ENCODE data around the gene PRMT3.

The PRMT3 gene

DNA sequence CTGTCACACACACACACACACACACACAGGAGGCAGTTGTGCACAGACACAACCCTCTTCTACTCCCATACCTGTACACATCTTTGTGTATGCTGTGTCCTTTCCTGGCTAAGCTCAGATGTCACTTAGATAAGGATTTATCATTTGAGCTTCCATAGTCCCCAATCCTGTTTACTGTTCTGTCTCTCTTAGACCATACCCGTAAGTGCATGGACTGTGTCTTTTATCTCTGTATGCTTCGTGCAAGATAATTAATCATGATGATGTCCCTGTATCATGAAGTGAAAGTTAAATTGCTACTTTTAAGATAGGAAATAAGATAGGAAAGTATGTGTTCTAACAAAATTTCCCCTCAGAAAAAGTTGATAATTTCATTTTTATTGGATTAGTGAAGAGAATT is 30.3 kb downstream of the PRMT3 start:
- TF ChIP-seq CTCF (conservative IDR thresholded peaks at IDR 0.05): no peak
- H3K27ac ChIP-seq: no peak overlapping the region

DNA sequence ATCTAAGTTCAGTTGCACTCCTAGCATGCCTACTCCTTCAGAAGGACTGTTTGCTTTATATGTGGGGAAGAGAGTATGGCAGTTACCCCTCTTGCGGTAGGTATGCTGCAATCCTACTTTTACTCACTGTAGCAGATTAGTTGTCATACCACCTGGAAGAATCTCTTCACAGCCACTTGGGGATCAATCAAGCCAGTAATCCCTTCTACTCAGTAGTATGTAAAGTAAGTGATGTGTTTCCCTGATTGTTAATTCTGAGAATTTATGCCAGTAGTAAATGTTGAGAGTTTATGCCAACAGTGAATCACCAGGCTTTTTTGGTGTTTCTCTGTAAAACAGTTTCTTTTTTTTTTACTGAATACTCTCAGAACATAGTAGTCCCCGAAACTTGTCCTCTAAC is 34.4 kb downstream of the PRMT3 start:
- no peak for TF ChIP-seq CTCF (conservative IDR thresholded peaks at IDR 0.05)
- H3K27ac ChIP-seq: no peak overlapping the region

GRCh38 chr11:20429216-20429615 is 41.7 kb downstream of the PRMT3 start:
- no peak overlapping the region for H3K27ac ChIP-seq
- no peak for TF ChIP-seq CTCF (conservative IDR thresholded peaks at IDR 0.05)

DNA sequence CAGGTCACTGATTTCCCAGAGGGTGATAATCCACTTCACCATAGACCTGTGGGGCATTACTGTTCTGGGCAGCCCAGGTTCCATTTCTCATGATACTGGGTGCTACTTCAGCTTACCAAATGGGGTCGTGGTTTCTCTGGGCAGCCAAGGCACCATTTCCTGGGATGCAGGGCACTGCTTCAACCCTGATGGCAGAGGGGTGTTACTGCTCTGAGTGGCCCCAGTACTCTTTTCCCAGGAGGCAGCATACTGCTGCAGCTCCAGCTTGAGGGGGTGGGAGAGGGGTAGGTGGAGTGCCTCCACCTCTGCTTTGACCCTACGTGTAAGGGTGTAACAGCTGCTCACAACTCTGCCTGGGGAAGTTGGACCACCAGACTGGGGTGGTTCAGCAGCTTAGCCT is 51.1 kb downstream of the PRMT3 start:
- TF ChIP-seq CTCF (conservative IDR thresholded peaks at IDR 0.05): no peak
- H3K27ac ChIP-seq: no peak overlapping the region

DNA sequence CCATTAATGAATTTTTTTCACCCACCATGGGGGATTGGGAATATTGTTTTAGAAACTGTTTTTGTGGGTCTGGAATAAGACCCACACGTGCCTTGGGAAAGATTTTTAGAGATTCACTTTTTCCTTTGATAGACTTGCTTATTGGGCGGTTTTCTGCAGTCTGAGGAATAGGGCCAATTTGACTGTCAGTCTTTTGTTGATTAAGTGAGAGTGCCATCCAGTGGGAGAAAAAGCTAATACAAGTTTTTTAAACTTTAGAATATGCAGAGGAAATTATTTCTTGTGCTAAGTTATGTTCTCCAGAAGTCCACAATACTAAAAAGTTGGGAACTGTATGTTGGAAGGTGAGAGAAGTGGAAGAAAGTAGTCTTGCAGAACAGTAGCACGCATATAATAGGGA is 56.1 kb downstream of the PRMT3 start:
- no peak overlapping the region for H3K27ac ChIP-seq
- TF ChIP-seq CTCF (conservative IDR thresholded peaks at IDR 0.05): peak; percentile 39

- no peak for TF ChIP-seq CTCF (conservative IDR thresholded peaks at IDR 0.05)
- no peak overlapping the region for H3K27ac ChIP-seq
Measured at GRCh38 chr11:20444535-20444934, 57.0 kb downstream of the PRMT3 start.

- H3K27ac ChIP-seq: no peak overlapping the region
- TF ChIP-seq CTCF (conservative IDR thresholded peaks at IDR 0.05): no peak
Measured at GRCh38 chr11:20448834-20449233, 61.3 kb downstream of the PRMT3 start.

- no peak for TF ChIP-seq CTCF (conservative IDR thresholded peaks at IDR 0.05)
Measured at GRCh38 chr11:20450829-20451228, 63.3 kb downstream of the PRMT3 start.

More at GRCh38 chr11:20450829-20451228, 63.3 kb downstream of the PRMT3 start:
- 0 out of 2 replicates have a peak overlapping the region, but pooled peaks have one; percentile 17 for H3K27ac ChIP-seq

Data from VCaP (cell line).